Measurements from ENCODE around the gene CEMIP.

The CEMIP gene

DNA sequence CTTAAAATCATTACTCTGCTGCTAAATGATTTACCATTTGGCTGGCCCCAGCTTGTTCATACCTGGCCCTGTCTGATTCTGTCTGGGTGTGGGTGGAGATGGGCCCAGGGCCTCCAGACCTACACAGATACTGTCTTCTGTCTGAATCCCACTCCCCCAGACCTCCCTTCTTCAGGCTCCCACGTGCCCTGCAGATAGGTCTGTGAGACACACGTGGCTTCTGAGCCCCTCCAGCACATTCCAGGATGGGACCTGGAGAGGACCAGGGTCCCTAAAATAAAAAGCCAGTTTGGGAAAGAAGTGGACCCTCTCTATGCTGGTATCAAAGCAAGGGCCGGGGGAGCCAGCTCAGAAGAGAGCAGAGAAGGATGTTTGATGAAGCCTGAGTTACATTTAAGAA, 14.6 kb upstream of the CEMIP start:
- no peak for DNase-seq (ENCODE audit: low read depth in 1 of 2, low spot score in 1 of 2)
- Histone ChIP-seq H3K27me3 (ENCODE audit: insufficient read depth, poor library complexity, severe bottlenecking) (peaks cover 2% of the 10 kb centered on the region), H3K4me3 (replicated peaks; ENCODE audit: insufficient read depth, low read length) (no peak overlapping the region), H3K27ac (replicated peaks) (no peak overlapping the region)
- no peak for TF ChIP-seq GABPA (IDR thresholded peaks at IDR 0.05; ENCODE audit: low read depth)
- TF ChIP-seq REST (IDR thresholded peaks at IDR 0.05; ENCODE audit: insufficient replicate concordance, low read depth): no peak
- TF ChIP-seq, protein P1, sequence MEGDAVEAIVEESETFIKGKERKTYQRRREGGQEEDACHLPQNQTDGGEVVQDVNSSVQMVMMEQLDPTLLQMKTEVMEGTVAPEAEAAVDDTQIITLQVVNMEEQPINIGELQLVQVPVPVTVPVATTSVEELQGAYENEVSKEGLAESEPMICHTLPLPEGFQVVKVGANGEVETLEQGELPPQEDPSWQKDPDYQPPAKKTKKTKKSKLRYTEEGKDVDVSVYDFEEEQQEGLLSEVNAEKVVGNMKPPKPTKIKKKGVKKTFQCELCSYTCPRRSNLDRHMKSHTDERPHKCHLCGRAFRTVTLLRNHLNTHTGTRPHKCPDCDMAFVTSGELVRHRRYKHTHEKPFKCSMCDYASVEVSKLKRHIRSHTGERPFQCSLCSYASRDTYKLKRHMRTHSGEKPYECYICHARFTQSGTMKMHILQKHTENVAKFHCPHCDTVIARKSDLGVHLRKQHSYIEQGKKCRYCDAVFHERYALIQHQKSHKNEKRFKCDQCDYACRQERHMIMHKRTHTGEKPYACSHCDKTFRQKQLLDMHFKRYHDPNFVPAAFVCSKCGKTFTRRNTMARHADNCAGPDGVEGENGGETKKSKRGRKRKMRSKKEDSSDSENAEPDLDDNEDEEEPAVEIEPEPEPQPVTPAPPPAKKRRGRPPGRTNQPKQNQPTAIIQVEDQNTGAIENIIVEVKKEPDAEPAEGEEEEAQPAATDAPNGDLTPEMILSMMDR (IDR thresholded peaks at IDR 0.05; ENCODE audit: insufficient read depth, low read length): no peak
- no peak for TF ChIP-seq POLR2AphosphoS5 (IDR thresholded peaks at IDR 0.05; ENCODE audit: low read depth)
- TF ChIP-seq SPI1 (IDR thresholded peaks at IDR 0.05; ENCODE audit: borderline replicate concordance, low read depth): no peak

DNA sequence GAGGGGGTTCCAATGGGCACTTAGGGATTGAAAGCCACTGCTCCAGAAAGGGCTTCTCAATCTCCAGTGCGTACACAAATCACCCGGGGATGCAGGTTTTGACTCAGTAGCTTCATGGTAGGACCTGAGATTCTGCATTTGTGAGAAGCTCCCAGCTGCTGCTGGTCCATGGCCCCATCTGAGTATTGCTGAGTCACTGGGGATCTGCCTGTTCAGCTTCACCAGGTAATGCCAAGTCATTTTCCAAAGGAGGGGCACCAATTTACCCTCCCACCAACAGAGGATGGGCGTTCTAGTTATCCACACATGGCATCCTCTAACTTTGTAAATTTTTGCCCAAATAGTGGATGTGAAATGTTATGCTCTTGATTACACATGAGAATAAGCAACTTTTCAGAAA, 12.9 kb upstream of the CEMIP start:
- TF ChIP-seq REST (IDR thresholded peaks at IDR 0.05; ENCODE audit: insufficient replicate concordance, low read depth) (no peak), POLR2AphosphoS5 (IDR thresholded peaks at IDR 0.05; ENCODE audit: low read depth) (no peak), GABPA (IDR thresholded peaks at IDR 0.05; ENCODE audit: low read depth) (no peak), SPI1 (IDR thresholded peaks at IDR 0.05; ENCODE audit: borderline replicate concordance, low read depth) (no peak)
- TF ChIP-seq, protein P1 (IDR thresholded peaks at IDR 0.05; ENCODE audit: insufficient read depth, low read length): no peak
- Histone ChIP-seq H3K27ac (replicated peaks) (no peak overlapping the region), H3K4me3 (replicated peaks; ENCODE audit: insufficient read depth, low read length) (no peak overlapping the region), H3K27me3 (ENCODE audit: insufficient read depth, poor library complexity, severe bottlenecking) (peaks cover 2% of the 10 kb centered on the region)
- no peak for DNase-seq (ENCODE audit: low read depth in 1 of 2, low spot score in 1 of 2)

DNA sequence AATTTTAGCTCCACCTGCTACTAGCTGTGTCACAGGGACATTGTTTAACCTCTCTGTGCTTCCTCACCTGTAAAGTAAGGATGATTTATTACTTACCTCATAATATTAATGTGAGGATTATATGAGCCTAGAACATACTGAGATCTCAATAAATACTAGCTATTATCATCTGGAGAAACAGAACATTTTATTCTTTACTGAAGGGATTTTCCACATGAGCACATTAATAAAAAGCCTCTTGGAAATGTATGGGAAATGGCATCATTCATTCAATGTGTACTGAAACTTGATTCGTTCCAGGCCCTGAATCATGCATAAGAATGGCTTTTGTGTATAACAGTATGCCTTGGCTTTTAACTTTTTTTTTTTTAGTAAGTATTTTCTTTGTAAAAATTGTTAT, 11.0 kb upstream of the CEMIP start:
- DNase-seq (ENCODE audit: low read depth in 1 of 2, low spot score in 1 of 2): no peak
- Histone ChIP-seq H3K27me3 (ENCODE audit: insufficient read depth, poor library complexity, severe bottlenecking) (peaks cover 2% of the 10 kb centered on the region), H3K27ac (replicated peaks) (no peak overlapping the region), H3K4me3 (replicated peaks; ENCODE audit: insufficient read depth, low read length) (no peak overlapping the region)
- no peak for TF ChIP-seq SPI1 (IDR thresholded peaks at IDR 0.05; ENCODE audit: borderline replicate concordance, low read depth)
- TF ChIP-seq, protein P1 (IDR thresholded peaks at IDR 0.05; ENCODE audit: insufficient read depth, low read length): no peak
- TF ChIP-seq REST (IDR thresholded peaks at IDR 0.05; ENCODE audit: insufficient replicate concordance, low read depth): no peak
- no peak for TF ChIP-seq POLR2AphosphoS5 (IDR thresholded peaks at IDR 0.05; ENCODE audit: low read depth)
- no peak for TF ChIP-seq GABPA (IDR thresholded peaks at IDR 0.05; ENCODE audit: low read depth)

Measured in HL-60 (cell line).